Posterior vena cava (tissue), 2 donors: ENCODE results near the gene MAP1LC3B. TPM values are rescaled to one million over a fixed set of nuclear protein-coding genes. Genes with fewer than 3 reads are reported as not detected.
"Not testable (repeated sequence)": the region's sequence is repeated elsewhere in the genome, so short reads cannot be mapped to it uniquely, and the experiment has no call there.

Experiments used
- DNase-seq: peaks from one replicate; pipeline ENCODE4 v3.0.0-alpha.2; 2020; ENCODE audit warnings: low spot score
- intact Hi-C, 2 donors: fragments of 100-400 bp; cut with DNase I; formaldehyde crosslinking; loops; one replicate each; pipeline versions ENCODE4 v1.14.1 to v1.14.2; 2022 to 2023
- total RNA-seq, 2 donors: library from RNA; stranded (reverse); fragmentation: NEBNext Ultra II Directional; extraction: Animal tissue kit (Norgen Biotek cat#: 25700); gene quantifications; one replicate each; pipeline ENCODE4 v1.2.1, GENCODE V29; 2021
- donor health status: DM: yes; HTN: yes; CAD: no.
- donor health status: DM: yes; HTN: yes; CAD: no.

The MAP1LC3B gene
- total RNA-seq, 2 donors from 2014 or later: 51.2 to 52.2 TPM

DNA sequence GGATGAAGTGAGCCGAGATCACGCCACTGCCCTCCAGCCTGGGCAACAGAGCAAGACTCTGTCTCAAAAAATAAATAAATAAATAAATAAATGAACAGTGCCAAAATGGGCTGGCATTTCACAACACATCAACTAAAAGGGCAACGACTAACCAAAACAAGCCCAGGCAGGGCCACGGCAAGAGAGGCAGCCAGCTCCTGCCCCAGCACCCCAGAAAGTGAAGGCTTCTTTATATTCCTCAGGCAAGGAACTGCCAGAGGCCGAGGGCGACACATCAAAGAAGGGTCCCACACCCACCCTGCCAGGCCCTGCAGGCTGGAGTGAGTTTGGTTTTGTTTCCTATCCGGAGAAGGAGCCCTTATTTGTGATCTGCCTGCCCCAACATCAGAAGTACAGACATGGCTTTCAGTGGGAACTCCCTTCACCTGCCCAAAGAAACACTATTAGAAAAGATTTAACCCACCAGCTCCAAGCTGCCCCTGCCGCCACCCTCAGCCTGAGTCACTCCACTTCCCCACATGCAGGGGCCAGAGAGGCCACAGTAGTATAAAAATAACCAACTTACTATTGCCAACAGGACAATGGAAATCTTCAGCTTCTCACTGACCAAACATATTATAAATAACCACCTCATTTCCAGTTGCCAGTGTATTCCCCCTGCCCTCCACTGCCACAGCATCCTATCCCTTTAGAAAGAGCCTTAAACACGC lies 16.6 kb upstream of the MAP1LC3B start:
- intact Hi-C loops: loop anchor here in 1 of 2 donors (10.0 kb wide), 1 partner anchor 51 kb away; no protein-coding TSS in a partner anchor

DNA sequence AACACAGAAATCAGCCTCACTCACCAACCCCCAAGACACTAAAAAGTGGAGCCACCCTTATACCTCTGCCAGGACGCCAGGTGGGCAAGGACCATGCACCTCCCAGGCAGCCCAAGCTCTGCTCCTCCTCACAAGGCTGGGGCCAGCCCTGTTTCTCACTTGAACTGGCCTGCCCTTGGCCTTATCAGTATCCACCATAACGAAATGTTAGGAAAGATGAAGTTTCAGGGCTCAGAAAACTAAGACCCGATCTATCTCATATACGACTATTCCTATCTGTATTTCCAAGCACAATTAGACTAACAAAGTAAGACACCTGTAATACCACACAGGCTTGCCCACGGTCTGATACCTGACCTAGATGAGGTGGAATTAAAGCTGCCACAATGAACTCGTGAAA lies 15.5 kb upstream of the MAP1LC3B start:
- peak; percentile 20 for DNase-seq
- intact Hi-C loops: loop anchor here in 1 of 2 donors (10.0 kb wide), 1 partner anchor 52 kb away; no protein-coding TSS in a partner anchor

More for the DNA sequence above, 16.6 kb upstream of the MAP1LC3B start:
- DNase-seq: peak; percentile 72

DNA sequence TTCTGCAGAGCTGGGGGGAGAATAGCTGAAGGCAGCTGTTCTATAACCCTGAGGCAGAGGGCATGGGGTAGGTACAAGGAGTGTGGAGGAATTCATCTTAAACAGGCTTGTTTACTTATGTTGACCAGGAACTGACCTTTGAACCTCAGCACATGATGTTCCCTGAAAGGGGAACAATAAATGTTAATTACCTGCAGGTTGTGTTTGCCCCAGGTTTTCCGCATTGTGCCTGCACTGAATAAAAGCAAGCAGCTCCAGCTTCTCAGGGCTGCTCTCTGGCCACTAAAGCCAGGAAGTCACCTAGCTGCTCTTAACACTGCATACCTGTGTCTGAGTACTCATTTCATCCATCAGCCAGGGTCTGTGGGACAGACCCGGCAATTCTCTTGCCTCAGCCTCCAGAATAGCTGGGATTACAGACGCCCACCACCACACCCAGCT lies 12.8 kb upstream of the MAP1LC3B start:
- intact Hi-C loops: loop anchor here in 1 of 2 donors (10.0 kb wide), 1 partner anchor 55 kb away; no protein-coding TSS in a partner anchor

GRCh38 chr16:87380403-87380802 lies 11.7 kb upstream of the MAP1LC3B start:
- intact Hi-C loops: loop anchor here in 1 of 2 donors (10.0 kb wide), 1 partner anchor 796 kb away; no protein-coding TSS in a partner anchor
- no peak for DNase-seq

More for the DNA sequence above, 12.8 kb upstream of the MAP1LC3B start:
- not testable (repeated sequence) for DNase-seq

GRCh38 chr16:87380881-87381280 lies 11.3 kb upstream of the MAP1LC3B start:
- DNase-seq: no peak
- intact Hi-C loops: loop anchor here in 1 of 2 donors (10.0 kb wide), 1 partner anchor 796 kb away; no protein-coding TSS in a partner anchor

GRCh38 chr16:87382023-87382785 lies 9.9 kb upstream of the MAP1LC3B start:
- DNase-seq: no peak
- intact Hi-C loops: loop anchor here in 1 of 2 donors (10.0 kb wide), 1 partner anchor 797 kb away; no protein-coding TSS in a partner anchor

DNA sequence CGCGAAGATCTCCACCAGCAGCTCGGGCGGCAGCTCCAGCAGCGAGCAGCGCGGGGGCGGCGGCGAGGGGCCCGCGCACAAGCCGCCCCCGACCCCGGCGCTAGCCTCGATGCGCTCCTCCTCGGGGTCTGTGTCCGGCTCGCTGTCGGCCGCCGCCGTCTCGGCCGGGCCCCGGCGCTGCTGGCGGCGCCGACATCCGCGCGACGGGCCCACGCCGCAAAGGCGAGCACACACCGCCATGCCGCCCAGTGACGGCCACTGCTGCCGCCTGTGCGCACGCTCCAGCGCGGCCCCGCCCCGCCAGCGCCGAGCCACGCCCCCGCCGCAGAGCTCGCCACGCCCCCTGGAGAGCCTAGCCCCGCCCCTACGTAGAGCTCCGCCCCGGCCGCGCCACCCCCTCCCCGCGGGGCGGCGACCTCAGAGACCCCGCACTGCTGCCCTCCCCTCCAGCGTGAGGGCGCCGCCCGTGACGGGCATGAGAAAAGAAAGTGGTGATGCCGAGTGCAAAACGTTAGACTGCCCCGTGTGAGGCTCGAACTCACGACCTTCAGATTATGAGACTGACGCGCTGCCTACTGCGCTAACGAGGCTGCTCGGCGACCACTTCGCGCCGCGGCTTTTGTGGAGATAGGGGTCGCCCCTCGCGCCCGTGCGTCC lies 8.5 kb upstream of the MAP1LC3B start, which contains the start of gene FBXO31:
Gene FBXO31 (minus strand): TSS at position 272 of the 657 bp plus-strand sequence. CDS start 32 bp downstream, at position 240.
- intact Hi-C loops: loop anchor here in 1 of 2 donors (10.0 kb wide), 1 partner anchor 799 kb away; no protein-coding TSS in a partner anchor
- peak; percentile 97 for DNase-seq

- peak; percentile 91 for DNase-seq
Measured at GRCh38 chr16:87384162-87384874, 7.8 kb upstream of the MAP1LC3B start.

DNA sequence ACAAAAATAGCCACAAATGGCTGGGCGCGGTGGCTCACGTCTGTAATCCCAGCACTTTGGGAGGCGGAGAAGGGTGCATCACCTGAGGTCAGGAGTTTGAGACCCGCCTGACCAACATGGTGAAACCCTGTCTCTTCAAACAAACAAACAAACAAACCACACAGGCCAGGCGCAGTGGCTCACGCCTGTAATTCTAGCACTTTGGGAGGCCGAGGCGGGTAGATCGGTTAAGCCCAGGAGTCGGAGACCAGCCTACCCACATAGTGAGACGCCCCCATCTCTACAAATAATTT lies 7.3 kb upstream of the MAP1LC3B start:
- not testable (repeated sequence) for DNase-seq
- intact Hi-C loops: loop anchor here in 1 of 2 donors (10.0 kb wide), 1 partner anchor 800 kb away; no protein-coding TSS in a partner anchor

More at GRCh38 chr16:87384162-87384874, 7.8 kb upstream of the MAP1LC3B start:
- intact Hi-C loops: loop anchor here in 1 of 2 donors (10.0 kb wide), 1 partner anchor 800 kb away; no protein-coding TSS in a partner anchor

DNA sequence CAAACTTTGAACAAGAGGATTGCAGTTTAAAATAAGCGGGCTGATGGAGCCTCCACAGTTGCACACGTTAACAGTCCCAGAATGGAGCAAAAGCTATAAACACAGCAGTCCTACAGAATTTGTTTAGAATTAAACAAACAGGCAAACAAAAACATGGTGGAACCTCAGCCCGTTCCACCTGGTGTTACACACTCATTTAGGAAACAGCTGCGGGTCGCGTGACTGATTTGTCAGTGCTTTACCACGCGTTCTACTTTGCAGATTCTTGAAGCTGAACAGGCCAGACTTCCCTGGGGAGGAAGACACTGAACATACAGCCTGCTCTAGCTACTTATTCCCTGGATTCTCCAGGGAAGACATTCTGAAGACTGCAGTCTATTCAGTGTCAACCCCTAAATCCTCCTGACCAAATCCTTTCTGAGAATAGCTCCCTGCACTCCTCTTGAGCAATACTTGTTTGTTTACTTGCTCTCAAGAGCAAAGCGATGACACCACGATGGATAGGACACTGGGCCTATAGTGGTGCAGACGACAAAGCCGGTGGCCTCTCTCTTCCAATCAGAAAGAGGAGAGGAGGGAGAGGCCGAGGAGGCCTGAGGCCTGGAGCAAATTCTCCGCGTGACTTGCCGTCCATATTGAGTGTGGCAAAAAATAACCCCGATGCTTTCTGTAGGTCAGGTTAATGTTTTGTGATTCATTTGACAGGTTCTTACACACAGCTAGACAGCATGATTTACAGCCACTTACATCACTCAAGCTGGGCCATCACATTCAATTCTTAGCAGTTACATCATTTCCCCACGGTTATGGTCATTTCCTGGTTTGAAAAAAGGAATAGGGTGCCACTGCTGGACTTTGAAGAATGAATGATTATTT lies 4.0 kb upstream of the MAP1LC3B start:
- DNase-seq: peak; percentile 96
- intact Hi-C loops: loop anchor here in 1 of 2 donors (10.0 kb wide), 1 partner anchor 803 kb away; no protein-coding TSS in a partner anchor

- DNase-seq: no peak
- intact Hi-C loops: loop anchor here in 1 of 2 donors (10.0 kb wide), 1 partner anchor 804 kb away; no protein-coding TSS in a partner anchor
Measured at GRCh38 chr16:87388818-87389134, 3.4 kb upstream of the MAP1LC3B start.

DNA sequence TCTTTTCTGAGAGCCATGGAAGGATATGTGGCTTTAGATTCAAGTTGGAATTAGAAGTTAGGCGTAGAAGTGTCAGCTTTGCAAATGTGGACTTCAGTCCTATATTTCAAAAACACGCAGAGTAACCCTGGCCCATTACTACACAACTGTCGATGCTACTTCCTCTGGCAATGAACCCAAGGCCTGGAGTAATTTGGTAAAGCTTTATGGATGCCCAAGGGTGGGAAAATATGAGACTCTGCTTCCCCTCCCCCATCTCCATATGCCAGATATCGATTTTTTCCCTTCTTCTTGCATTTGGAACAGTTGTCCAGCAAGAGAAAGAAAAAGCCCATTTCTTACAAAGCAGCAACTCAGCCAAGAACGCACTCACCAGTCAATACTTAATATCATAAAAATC lies 2.9 kb upstream of the MAP1LC3B start:
- intact Hi-C loops: loop anchor here in 1 of 2 donors (10.0 kb wide), 1 partner anchor 804 kb away; no protein-coding TSS in a partner anchor
- no peak for DNase-seq

GRCh38 chr16:87389914-87390313 lies 2.2 kb upstream of the MAP1LC3B start:
- intact Hi-C loops: loop anchor here in 1 of 2 donors (10.0 kb wide), 1 partner anchor 805 kb away; no protein-coding TSS in a partner anchor
- DNase-seq: not testable (repeated sequence)

- intact Hi-C loops: no loop called here
- no peak for DNase-seq
Measured at GRCh38 chr16:87390641-87391323, 1.4 kb upstream of the MAP1LC3B start.

GRCh38 chr16:87391324-87391949 lies 699 bp upstream of the MAP1LC3B start:
- peak; percentile 93 for DNase-seq
- intact Hi-C loops: no loop called here
